ENCODE data around the gene PP2D1.
"Not testable (repeated sequence)": the region's sequence is repeated elsewhere in the genome, so short reads cannot be mapped to it uniquely, and the experiment has no call there.

- TF ChIP-seq CTCF, POLR2A (IDR thresholded peaks at IDR 0.05): not testable (repeated sequence)
These were observed 19.9 kb upstream of the PP2D1 start for GRCh38 chr3:20031939-20032338.

Measured in tibial nerve (tissue), 3 donors.